GM21367 (cell line): ENCODE measurements around the gene NCOA5.

Experiments
- ATAC-seq: cut with Tn5 transposase; IDR thresholded peaks from one replicate; pipeline ENCODE4 v1.9.1; 2021; ENCODE audit not compliant: unreplicated experiment

Gene NCOA5

DNA sequence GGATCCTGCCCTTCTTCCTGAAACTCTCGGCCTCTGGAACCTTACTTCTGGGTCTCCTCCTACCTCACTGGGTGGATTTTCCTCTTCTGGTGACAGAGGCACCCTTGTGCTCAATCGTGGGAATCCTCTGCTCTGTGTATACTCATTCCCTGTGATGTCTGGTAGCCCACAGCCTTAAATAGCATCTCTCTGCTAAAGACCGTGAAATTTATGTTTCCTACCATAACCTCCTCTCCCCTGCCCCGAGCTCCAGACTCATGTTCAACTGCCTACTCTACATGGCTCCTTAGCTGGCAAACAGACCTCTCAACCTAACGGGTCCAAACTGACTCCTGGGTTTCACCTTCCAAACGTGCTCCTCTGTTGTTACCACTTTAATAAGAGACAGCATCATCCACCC lies 71.2 kb downstream of the NCOA5 start:
- ATAC-seq: no peak

DNA sequence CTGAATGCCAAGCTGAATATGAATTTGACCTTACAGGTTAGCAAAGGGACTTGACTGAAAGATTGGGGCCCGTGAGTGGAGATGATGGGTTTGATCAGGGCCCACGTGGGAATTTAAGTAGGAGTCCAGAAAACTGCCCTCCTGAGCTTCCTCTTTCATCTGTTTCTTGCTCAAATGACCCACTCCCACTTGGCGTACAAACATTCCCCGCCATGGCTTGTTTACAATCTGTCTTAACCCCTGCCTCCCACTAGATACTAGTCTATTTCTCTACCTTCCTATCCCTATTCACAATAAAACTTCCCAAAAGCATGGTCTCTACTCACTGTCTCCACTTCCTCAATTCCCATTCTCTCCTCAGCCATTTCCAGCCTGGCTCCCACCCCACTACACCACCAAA lies 71.7 kb downstream of the NCOA5 start:
- no peak for ATAC-seq

DNA sequence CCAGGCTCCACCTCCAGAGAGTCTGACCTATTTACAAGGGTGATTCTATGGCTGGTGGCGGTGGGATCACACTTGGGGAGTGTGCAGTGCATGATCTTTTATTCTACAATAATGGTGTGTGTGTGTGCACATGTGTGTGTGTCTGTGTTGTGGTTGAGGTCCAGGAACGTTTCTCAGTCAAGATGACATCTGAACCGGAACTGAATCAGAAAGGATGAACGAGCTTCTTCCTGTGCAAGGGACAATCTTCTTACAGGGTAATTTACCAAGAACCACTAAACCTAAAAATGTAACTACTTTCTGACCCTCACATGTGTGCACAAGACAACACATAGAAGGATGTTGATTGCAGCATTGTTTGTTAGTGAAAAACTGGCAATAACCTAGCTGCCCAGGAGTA lies 72.5 kb downstream of the NCOA5 start:
- no peak for ATAC-seq

DNA sequence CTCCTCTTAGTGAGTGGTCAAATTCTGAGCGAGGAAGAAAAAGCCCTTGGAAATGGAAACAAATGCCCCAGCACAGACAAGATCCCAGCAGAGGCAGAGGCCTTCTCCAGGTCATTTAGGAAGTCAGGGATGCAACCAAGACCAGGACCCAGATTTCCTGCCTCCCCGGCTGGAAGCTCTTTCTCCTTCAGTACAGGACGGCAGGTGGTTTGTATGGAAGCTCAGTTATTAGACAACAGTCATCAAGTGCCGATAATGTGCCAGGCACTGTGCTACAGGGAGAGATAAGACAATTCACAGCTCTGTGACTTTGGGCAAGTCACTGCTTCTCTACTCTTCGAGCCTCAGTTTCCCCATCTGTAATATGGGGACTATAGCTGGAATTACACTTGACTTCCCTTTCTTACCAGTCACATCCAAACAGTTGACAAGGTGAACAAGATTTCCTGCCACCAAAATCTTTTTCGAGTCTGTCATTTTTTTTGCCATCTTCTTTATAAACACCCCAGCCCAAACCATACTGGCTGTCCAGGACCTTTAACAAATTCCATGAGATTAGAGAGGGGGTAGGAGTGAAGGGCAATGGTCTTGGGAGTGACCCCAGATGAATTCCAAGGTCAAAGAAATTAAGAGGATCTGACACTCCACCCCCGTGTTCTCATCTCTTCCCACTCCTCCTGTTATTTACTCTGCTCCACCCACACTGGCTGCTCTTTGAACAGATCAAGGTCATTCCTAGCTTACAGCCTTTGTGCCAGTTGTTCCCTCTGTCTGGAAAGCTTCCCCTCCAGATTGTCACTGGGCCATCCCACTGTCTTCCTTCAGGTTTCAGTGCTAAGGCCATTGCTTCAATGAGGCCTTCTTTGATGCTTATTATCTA lies 75.0 kb downstream of the NCOA5 start:
- ATAC-seq: no peak

DNA sequence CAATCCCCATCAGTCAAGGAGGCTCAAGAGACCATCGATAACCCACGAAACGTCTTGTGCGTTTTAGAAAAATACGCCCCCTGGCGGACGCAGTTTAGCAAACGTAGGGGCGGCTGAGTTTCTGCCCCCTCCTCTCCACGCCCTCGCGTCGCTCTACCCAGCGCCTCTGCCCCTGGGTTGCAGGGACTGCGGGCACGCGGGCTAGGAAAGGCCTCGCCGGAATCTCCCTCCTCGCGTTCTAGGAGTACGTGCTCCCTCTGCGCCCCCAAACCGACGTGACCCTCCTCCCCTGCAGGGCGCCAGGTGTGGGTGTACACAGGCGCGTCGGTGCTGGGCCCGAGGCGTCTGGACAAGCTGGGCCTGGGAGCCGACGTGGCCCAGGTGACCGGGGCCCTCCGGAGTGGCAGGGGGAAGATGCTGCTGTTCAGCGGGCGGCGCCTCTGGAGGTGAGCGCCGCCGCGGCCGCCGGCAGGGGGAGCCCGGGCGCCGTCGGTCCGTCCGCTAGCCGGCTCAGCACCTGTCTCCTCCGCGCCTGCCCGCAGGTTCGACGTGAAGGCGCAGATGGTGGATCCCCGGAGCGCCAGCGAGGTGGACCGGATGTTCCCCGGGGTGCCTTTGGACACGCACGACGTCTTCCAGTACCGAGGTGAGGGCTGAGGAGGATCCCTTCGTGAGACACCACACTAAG lies 75.8 kb downstream of the NCOA5 start:
- ATAC-seq: no peak

DNA sequence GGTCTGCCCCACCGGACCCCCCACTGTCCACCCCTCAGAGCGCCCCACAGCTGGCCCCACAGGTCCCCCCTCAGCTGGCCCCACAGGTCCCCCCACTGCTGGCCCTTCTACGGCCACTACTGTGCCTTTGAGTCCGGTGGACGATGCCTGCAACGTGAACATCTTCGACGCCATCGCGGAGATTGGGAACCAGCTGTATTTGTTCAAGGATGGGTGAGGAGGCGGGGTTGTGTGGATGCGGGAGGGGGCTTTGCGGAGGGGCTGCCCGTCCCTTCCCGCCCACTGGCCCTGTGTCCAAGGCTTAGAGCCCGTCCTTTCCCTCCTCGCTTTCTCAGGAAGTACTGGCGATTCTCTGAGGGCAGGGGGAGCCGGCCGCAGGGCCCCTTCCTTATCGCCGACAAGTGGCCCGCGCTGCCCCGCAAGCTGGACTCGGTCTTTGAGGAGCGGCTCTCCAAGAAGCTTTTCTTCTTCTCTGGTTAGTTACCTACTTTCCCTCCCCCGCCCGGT lies 76.4 kb downstream of the NCOA5 start:
- ATAC-seq: no peak

DNA sequence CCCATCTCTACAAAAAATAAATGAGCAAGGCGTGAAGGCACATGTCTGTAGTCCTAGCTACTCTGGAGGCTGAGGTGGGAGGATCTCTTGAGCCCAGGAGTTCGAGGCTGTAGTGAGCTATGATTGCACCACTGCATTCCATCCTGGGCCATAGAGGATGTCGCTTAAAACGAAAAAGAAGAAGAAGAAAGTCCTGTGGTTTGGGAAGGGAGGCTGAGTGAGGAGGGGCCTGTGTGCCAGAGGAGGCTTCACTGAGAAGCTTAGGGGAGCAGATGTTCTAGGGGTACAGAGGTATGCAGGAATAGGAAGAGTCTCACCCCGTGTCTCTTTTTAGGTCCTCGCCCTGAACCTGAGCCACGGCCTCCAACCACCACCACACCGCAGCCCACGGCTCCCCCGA lies 76.8 kb downstream of the NCOA5 start:
- ATAC-seq: no peak

DNA sequence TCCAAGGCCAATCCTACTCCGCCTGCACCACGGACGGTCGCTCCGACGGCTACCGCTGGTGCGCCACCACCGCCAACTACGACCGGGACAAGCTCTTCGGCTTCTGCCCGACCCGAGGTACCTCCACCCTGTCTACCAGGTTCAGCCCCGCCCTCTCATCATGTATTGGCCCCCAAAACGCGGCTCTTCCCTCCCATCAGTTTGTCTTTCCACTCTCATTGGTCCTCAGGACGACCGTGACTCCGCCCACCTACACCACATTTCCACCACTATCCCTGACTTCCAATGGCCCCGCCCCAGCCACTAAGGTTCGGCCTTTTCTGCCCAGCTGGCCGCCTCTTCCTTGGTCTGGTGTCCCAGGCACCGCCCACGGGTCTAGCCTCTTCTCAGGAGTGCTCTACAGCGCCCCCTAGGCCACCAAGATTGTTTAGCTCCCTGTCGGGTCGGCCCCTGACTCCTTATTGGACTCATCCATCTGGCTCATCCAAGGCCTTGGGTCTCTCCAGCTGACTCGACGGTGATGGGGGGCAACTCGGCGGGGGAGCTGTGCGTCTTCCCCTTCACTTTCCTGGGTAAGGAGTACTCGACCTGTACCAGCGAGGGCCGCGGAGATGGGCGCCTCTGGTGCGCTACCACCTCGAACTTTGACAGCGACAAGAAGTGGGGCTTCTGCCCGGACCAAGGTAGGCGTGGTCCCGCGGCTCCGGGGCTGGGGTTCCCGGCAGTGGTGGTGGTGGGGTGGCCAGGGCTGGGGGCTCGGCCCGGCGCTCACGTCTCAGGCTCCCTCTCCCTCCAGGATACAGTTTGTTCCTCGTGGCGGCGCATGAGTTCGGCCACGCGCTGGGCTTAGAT lies 77.9 kb downstream of the NCOA5 start:
- no peak for ATAC-seq
